ENCODE measurements around the gene NDUFB10.

NDUFB10 gene

DNA sequence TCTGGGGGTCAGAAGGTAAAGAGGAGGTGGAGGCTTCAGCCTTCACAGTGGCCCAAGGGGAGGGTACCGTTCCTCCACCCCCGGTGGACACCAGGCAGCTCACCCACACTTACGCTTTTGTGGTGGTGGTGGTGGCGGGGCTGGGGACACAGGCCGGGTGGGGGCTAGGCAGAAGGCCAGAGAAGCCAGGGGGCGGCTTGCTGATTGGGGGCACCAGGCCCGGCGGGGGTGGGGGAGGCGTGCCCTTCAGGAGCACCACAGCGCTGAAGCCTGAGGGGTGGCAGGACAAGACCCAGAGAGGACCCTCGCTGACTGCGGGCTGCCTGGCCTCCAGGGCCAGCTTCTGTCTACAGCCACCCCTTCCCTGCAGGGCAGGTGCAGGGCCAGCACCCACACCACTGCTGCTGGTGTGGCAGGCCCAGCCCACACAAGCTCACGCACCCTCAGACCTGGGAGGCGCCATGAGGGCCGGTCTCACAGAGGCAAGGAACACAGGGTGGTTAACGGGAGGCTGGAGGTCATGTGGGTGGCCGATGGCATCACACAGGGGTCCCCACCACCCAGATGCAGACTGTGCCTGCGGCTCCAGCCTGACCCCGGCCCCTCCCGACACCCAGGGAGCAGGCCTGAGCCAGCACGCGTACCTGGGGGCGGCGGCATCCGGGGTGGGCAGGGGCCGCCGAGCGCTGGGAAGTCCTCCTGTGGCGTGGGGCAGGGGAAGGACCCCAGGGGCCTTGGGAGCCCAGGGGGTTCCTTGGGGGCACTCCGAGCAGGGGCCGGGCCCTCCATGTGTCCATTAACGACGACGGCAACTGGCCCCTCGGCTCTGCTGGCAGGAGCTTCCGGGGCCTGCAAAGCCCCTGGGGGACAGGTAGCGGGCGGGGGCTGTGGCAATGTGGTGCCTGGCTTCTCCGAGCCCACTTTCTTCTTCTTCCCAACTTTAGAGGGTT, 39.8 kb downstream of the NDUFB10 start:
- Histone ChIP-seq H3K4me1 (ENCODE audit: insufficient read depth, poor library complexity, severe bottlenecking) (no peaks in the 10 kb centered on the region), H3K4me3 (ENCODE audit: severe bottlenecking) (no peak overlapping the region), H3K27ac (ENCODE audit: poor library complexity, severe bottlenecking) (no peak overlapping the region), H3K36me3 (ENCODE audit: low read depth) (peaks cover 60% of the 10 kb centered on the region), H3K9me3 (ENCODE audit: severe bottlenecking) (no peaks in the 10 kb centered on the region), H3K27me3 (ENCODE audit: insufficient read depth, poor library complexity, severe bottlenecking) (no peaks in the 10 kb centered on the region)
- TF ChIP-seq, protein P1, sequence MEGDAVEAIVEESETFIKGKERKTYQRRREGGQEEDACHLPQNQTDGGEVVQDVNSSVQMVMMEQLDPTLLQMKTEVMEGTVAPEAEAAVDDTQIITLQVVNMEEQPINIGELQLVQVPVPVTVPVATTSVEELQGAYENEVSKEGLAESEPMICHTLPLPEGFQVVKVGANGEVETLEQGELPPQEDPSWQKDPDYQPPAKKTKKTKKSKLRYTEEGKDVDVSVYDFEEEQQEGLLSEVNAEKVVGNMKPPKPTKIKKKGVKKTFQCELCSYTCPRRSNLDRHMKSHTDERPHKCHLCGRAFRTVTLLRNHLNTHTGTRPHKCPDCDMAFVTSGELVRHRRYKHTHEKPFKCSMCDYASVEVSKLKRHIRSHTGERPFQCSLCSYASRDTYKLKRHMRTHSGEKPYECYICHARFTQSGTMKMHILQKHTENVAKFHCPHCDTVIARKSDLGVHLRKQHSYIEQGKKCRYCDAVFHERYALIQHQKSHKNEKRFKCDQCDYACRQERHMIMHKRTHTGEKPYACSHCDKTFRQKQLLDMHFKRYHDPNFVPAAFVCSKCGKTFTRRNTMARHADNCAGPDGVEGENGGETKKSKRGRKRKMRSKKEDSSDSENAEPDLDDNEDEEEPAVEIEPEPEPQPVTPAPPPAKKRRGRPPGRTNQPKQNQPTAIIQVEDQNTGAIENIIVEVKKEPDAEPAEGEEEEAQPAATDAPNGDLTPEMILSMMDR (IDR thresholded peaks at IDR 0.05; ENCODE audit: poor library complexity, severe bottlenecking), result no peak
- ATAC-seq (ENCODE audit: low read depth), result no peak
- no peak for DNase-seq (ENCODE audit: low spot score)

DNA sequence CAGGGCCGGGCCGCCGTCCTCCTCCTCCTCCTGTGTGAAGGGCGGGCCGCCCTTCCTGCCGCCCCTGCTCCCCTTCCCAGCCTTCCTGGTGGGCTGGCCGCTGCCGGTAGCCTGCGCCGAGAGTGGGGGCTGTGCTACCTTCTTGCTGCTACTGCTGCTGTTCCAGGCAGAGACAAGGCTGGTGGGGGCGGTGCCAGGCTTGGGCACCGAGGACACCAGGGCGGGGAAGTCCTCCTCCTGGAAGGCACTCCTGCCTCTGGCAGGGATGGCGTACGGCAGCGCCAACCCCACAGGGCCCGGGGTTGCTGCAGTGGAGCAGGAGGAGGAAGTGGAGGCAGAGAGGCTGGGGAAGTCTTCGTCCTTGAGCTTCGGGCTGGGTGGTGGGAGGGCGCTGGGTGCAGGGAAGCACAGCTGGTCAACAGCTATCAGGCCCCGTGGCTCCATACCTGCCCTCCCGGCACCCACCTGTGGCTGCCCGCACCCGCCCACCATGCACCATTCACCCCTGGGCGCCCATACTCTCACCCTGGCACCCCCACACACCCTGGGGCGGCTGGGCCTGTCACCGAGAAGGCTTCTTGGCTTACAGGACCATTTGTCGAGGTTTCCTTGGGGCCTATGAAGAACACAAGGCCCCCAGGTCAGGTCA, 40.7 kb downstream of the NDUFB10 start:
- H3K4me1 ChIP-seq (ENCODE audit: insufficient read depth, poor library complexity, severe bottlenecking), result no peaks in the 10 kb centered on the region
- peaks cover 66% of the 10 kb centered on the region for H3K36me3 ChIP-seq (ENCODE audit: low read depth)
- DNase-seq (ENCODE audit: low spot score) (no peak), ATAC-seq (ENCODE audit: low read depth) (no peak)
- TF ChIP-seq, protein P1 (IDR thresholded peaks at IDR 0.05; ENCODE audit: poor library complexity, severe bottlenecking), result no peak
- no peak overlapping the region for H3K27ac ChIP-seq (ENCODE audit: poor library complexity, severe bottlenecking)
- no peak overlapping the region for H3K4me3 ChIP-seq (ENCODE audit: severe bottlenecking)
- no peaks in the 10 kb centered on the region for H3K27me3 ChIP-seq (ENCODE audit: insufficient read depth, poor library complexity, severe bottlenecking)
- no peaks in the 10 kb centered on the region for H3K9me3 ChIP-seq (ENCODE audit: severe bottlenecking)

DNA sequence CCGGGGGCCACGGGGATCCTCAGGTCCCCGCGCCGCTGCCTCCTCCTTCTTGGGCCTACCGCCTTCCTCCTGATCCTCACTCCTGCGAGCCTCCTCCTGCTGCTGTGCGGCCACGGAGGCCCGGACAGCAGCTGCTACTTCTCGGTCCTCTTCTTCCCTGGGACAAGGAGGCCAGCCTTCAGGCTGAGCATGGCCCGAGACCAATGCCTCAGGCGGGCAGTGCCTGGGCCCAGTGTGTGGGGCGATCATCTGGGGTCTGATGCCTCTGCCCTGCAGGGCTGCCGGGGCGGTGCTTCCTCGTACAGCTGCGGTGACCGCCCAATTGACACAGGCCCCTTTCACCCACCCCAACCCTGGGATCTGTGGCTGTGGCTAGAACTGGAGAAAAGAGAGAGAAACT, 41.7 kb downstream of the NDUFB10 start:
- H3K4me3 ChIP-seq (ENCODE audit: severe bottlenecking), result no peak overlapping the region
- H3K9me3 ChIP-seq (ENCODE audit: severe bottlenecking), result no peaks in the 10 kb centered on the region
- H3K27ac ChIP-seq (ENCODE audit: poor library complexity, severe bottlenecking), result no peak overlapping the region
- DNase-seq (ENCODE audit: low spot score), result no peak
- H3K4me1 ChIP-seq (ENCODE audit: insufficient read depth, poor library complexity, severe bottlenecking), result no peaks in the 10 kb centered on the region
- no peaks in the 10 kb centered on the region for H3K27me3 ChIP-seq (ENCODE audit: insufficient read depth, poor library complexity, severe bottlenecking)
- TF ChIP-seq, protein P1 (IDR thresholded peaks at IDR 0.05; ENCODE audit: poor library complexity, severe bottlenecking), result no peak
- peaks cover 74% of the 10 kb centered on the region for H3K36me3 ChIP-seq (ENCODE audit: low read depth)
- ATAC-seq (ENCODE audit: low read depth), result no peak

DNA sequence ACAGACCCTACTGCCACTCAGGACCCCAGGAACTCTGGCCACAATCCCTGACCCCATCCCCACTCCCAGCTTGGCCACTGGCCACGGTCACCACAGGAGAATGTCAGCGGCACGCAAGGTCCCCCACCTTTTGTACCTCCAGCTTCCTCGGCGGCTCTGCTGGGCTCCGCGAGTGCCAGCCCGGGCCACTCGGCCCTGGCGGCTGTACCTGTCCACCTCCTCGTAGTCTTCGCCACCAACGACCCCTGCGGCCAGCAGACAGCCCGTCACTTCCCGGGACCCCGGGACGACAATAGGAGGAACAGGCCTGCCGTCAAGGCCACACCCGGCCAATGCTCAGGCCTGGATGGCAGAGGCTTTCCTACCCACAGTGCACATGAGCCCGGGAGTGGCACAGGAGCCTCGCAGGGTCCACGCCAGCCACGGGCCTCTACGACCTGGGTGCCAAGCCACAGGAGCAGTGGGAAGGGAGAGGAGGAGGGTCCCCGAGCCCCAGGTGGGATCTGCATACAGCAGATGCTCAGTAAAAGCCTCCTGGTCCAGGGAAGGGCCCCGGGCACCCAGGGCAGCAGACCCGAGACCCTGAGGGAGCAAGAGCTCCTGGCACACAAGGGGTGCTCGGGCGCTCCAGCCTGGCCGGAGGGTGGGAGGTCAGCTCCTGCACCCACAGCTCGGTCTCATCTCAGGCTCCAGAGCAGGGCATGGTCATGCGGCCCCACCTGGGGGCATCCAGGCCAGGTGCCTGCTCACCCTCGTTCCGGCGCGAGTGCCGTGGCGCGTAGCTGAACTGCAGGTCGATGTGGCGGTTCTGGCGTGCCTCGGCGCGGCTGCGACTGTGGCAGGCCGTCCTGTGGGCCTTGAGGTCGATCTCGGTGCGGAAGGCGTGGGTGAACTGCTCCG, 42.4 kb downstream of the NDUFB10 start:
- TF ChIP-seq, protein P1 (IDR thresholded peaks at IDR 0.05; ENCODE audit: poor library complexity, severe bottlenecking), result no peak
- ATAC-seq (ENCODE audit: low read depth) (no peak), DNase-seq (ENCODE audit: low spot score) (no peak)
- Histone ChIP-seq H3K9me3 (ENCODE audit: severe bottlenecking) (no peaks in the 10 kb centered on the region), H3K4me1 (ENCODE audit: insufficient read depth, poor library complexity, severe bottlenecking) (no peaks in the 10 kb centered on the region), H3K27me3 (ENCODE audit: insufficient read depth, poor library complexity, severe bottlenecking) (no peaks in the 10 kb centered on the region), H3K4me3 (ENCODE audit: severe bottlenecking) (no peak overlapping the region), H3K27ac (ENCODE audit: poor library complexity, severe bottlenecking) (no peak overlapping the region), H3K36me3 (ENCODE audit: low read depth) (peaks cover 76% of the 10 kb centered on the region)

Data from RWPE2 (cell line).